GM18499 (cell line): Measurements from ENCODE around the gene POLR2J2.
"Not testable (repeated sequence)": the region's sequence is repeated elsewhere in the genome, so short reads cannot be mapped to it uniquely, and the experiment has no call there.

Source experiments
- ATAC-seq: cut with Tn5 transposase; IDR thresholded peaks from one replicate; pipeline ENCODE4 v1.9.1; 2021; ENCODE audit warnings: moderate number of reproducible peaks; ENCODE audit not compliant: insufficient read depth, unreplicated experiment

Gene POLR2J2

DNA sequence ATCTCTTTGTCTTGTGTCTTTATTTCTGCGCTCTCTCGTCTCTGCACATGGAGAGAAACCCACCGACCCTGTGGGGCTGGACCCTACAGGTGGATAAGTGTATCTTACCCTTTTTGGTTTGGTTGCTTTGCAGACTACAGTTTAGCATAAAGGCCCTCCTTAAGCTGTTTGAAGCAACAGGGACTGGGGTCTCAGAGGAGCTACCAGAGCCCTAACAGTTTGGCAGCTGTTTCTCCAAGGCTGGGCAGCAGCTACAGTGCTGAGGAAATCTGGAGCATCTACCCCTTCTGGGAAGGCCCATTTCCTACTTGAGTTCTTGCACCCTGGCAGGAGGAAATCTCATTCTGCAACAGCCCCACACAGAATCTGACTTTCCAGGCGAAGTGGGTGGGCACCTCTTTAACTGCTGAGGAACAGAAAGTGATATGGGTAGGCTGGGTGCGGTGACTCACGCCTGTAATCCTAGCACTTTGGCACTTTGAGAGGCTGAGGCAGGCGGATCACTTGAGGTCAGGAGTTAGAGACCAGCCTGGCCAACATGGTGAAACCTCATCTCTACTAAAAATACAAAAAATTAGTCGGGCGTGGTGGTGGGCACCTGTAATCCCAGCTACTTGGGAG is 2.1 kb upstream of the POLR2J2 start:
- ATAC-seq, result not testable (repeated sequence)

DNA sequence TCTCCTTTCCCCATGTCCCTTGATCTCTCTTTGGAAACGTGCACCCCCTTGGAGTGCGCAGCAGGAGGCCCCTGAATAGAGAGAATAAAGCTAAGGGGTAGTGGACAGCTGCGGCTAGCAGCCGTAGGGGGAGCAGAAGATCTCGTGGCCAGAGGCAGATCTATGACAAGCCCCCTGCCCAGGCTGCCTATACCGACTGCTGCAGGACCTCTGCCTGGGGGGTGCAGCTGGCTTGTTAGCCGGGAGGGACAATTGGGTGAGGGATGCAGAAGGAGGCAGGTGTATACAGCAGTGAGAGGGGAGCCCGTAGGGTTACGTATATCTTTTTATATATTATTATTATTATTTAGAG is 469 bp upstream of the POLR2J2 start:
- ATAC-seq, result peak; percentile 16

DNA sequence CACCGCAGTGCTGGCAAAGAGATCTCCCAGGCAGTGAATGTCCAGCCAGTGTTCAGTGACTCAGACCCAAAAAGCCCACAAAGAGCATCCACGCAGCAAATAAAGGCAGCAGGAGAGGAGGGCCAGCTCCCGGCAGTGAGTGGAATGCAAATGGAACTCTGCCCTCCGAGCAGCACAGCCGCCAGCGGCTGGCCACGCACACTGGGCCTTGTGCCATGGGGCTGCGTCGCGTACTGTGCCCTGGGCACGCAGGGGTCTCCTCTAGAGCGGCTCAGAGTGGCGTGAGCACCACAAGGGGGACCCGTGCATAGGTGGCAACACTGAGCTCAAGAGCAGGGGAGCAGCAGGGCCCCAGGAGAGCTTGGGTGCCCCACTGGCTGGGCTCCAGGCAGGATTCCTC is 3.9 kb downstream of the POLR2J2 start:
- ATAC-seq, result not testable (repeated sequence)

DNA sequence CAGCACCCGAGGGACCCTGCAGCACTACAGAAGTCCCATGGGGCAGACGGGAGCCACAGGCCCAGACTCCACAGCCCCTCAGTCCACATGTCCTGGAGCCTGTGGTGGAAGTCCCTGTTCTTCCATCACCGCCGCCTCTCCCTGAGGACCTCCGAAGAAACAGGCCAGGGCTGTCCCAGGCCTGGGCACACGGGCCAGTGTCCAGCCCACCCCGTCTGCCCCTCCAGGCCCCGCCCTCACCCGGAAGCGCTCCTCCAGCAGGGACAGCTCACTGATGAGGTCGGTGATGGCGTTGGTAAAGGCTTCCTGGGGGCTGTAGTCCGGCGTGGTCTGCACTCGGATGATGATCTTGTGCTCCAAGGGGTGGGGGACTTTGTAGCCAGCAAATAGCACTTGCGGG is 4.6 kb downstream of the POLR2J2 start:
- ATAC-seq, result not testable (repeated sequence)

DNA sequence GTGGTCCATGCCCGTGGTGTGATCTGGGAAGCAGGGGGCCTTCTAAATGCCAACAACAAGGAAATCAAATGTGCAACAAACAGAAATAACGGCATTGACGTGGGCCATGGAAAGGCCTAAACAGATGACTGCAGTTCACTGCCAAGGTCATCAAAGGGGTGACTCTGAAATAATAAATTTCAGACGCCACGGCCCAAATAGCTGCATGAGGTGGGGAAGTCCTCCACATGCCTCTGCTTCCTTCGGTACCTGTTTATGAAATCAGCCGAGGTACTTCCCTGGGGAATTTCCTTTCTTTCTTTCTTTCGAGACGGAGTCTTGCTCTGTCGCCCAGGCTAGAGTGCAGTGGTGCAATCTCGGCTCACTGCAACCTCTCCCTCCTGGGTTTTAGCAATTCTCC is 6.7 kb downstream of the POLR2J2 start:
- ATAC-seq, result not testable (repeated sequence)

DNA sequence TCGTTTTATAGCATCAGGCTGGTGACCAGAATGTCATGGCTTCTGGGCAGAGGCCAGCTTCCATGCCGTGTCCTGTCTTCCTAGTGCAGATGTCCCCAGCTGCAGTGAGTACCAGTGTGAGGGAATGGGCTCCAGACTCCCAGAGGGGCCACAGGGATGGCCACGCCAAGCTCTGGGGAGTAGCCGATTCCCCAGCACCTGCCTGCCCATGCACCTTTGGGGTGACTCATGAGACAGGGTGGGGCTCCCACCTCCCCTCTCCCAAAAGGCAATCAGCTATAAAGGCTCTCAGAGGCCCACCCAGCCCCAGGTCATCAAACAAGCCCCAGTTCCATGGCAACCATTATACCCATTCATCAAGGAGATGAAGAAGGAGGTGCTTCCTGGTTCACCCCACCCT is 21.5 kb downstream of the POLR2J2 start, which contains the start of gene SPDYE2B:
TSS of gene SPDYE2B (plus strand) at position 396 of the 400 bp plus-strand sequence. CDS start 2,030 bp downstream, outside the sequence.
- ATAC-seq, result not testable (repeated sequence)

DNA sequence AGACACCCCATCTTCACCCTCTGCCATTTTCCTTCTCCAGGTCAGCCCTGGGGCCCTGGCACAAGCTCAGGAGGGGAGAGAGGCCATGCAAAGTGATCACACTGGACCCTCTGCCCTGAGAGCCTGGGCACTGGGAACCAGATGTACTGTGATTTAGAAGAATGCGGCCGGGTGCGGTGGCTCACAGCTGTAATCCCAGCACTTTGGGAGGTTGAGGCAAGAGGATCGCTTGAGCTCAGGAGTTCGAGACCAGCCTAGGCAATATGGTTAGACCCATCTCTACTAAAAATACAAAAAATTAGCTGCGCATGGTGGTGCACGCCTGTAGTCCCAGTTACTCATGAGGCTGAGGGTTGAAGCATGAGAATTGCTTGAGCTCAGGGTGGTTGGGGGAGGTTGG is 23.6 kb downstream of the POLR2J2 start:
- not testable (repeated sequence) for ATAC-seq

DNA sequence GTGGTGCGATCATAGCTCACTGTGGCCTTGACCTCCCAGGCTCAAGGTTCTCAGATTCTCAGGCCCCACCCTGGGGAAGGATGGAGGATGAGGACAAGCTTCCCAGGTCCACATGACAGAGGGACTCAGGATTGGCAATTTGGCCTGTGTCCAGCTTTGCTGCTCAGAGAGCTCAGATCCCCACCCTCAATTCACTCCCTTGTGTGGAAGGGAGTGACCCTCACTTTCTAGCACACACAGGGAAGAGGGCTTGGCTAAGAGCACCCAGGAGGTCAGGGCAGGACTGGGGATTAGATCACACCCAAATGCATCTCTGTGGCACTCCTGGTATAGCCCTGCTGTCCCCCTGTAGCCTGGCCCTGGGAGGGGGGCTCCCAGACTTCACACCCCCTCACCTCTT is 28.1 kb downstream of the POLR2J2 start:
- ATAC-seq, result not testable (repeated sequence)

DNA sequence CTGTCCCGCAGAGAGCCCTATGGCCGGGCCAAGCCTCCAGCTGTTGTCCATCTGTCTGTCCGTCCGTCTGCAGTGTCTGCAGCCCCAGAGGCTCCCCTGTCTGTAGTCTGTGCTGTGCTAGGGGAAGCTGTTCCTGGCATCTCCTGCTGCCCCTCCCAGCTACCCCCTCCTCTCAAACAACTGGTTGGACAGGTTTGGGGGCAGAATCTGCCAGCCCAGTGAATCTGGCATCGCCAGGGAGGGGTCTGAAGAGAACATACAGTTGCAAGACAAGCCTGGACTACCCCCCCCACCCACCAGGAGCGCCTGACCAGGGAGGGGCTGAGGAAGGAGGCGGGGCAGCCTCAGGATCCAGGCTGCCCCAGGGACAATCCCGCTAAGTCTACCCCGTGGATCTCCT is 28.8 kb downstream of the POLR2J2 start, which contains the start of gene UPK3BL1:
TSS of gene UPK3BL1 (minus strand) at position 101 of the 400 bp plus-strand sequence. CDS start at position 51, 50 bp downstream.
- not testable (repeated sequence) for ATAC-seq

DNA sequence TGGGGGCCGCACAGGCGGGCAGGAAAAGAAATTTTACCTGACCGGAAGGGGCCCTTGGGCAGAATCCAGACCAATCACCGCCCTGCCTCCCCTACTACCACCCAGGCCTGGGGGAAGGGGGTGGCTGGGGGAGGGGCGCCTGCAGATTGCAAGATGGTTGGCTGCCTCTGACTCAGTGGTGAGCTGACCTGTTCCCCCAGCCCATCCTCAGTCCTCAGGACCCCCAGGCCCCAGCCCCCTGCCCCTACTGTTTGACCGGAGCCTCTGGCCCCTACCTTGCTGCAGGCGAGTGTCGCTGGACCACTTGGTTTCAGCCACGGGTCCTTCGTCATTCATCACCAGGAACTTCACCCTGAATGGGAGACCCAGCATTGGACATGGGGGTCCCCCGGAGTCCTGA is 32.6 kb downstream of the POLR2J2 start:
- ATAC-seq, result not testable (repeated sequence)

DNA sequence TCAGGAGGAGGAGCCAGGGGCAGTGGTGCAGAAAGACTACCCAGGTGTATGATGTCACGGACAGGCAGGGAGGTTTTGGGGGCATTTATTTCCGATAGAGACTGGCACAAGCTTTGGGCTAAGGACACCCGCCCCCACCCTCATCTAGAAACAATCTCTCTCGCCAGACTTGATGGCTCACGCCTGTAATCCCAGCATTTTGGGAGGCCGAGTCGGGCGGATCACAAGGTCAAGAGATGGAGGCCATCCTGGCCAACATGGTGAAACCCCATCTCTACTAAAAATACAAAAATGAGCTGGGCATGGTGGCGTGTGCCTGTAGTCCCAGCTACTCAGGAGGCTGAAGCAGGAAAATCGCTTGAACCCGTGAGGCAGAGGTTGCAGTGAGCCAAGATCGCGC is 34.5 kb downstream of the POLR2J2 start:
- not testable (repeated sequence) for ATAC-seq

DNA sequence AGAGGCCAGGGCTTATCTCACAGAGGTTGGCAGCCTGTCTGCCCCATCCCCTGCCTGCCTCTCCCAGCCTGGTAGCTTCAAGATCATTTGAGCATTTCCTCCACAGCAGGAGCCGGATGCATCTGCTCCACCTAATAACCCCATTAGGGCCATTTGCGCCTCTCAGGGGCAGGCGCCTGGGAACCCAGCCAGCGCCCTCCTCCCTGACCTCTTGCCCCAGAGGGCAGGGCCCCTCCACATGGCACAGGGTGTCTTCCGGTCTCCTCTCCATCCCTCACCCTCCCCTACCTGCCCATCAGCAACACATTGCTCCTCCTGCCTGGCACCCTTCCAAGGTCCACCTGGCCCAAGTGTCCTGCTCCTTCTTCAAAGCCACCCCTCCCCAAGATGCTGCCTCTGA is 36.1 kb downstream of the POLR2J2 start:
- not testable (repeated sequence) for ATAC-seq

DNA sequence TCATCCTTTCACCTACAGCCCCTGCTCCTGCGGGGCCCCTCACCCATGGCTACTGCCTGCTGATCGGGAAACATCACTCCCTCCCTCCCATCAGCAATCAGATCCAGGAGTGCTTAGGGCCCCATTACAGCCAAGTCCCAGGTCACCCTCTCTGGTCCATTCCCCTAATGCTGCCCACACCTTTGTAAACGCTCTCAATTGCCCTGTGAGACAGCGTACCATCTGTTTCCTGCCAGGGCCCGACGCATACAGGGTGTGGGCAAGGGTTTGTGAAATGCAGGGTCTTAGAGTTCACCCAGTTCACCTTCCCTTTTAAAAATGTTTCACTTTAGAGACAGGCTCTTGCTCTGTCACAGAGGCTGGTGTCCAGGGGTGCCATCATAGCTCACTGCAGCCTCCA is 37.2 kb downstream of the POLR2J2 start:
- not testable (repeated sequence) for ATAC-seq

DNA sequence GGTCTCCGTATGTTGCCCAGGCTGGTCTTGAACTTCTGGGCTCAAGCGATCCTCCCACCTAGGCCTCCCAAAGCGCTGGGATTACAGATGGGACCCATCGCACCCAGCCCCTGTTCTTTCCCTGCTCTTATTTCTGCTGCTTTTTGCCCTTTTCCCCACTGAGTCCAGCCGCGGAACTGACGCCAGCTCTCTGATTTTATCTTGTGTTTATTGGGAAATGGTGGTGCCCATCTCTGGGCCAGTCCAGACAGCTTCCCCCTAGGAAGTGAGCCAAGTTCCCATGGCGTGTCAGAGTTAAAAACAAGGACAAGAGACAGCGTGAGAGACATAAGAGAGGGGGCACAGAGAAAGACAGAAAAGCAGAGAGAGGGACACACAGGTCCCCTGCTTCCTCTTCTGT is 40.8 kb downstream of the POLR2J2 start:
- ATAC-seq, result not testable (repeated sequence)

DNA sequence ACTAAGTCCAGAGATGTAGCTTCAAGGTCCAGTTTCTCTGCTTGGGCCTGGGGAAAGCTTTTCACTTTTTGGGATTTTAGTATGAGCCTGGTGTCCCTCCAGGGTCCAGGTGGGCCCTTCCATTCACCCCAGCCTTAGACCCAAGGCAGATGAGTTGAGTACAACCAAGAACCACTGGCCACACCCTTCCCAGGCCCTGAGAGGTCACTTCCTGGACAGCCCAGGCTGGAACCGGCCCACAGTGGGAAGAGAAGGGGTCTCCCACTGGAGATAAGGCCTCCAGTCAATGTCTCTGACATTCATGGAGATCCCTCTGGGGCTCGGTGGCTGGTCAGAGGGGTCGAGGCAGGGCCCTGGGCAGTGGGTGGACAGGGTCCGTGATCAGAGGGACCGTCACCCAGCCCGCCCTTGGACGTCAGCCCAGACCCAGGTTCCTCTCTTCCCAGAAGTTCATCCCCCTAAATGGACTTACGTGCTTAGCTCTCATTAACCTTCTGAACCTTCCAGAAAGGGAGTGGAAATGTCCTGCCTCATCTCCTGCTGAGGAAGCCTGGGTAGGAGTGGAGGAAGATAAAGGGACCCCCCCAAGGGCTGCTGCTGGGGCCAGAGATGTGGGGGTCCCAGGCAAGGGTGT is 44.1 kb downstream of the POLR2J2 start:
- ATAC-seq, result not testable (repeated sequence)

DNA sequence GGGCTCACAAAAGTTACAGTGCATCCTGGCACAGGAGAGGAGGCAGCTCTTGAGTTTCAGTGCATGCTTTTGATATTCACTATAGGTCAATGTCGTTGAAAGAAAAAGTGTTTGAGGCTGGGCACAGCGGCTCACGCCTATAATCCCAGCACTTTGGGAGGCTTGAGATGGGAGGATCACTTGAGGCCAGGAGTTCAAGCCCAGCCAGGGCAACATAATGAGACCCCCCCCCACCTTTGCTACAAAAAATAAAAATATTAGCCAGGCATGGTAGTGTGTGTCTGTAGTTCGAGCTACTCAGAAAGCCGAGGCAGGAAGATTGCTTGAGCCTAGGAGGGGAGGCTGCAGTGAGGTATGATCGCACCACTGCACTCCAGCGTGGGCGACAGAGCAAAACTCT is 53.3 kb downstream of the POLR2J2 start:
- not testable (repeated sequence) for ATAC-seq

DNA sequence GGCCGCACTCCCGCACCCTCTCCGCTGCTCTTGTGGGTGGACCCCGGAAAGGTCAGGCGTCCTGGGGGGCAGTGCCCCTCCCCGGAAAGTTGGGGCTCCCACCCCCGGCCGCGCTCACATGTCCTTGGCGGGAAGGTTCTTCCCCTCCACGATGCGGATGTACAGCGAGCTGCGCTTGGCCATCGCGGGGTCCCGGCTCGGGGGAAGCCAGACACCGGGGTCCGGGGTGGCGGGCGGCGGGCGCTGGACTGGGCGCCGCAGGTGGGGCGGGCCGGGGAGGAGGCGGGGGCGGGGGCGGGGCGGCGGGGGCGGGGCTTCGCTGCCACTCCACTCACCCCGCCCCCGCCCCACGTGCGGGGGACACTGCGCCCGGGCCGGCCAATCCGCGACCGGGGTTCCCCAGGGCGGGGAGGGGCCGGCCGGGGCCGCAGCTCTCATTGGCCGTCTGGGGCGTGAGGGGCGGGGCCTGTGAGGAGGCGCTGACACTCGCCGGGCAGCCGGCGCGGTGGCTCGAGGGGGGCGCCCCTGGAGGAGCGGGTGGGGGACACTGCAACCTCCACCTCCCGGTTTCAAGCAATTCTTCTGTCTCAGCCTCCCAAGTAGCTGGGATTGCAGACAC is 54.8 kb downstream of the POLR2J2 start, which contains the start of gene RASA4:
TSS of gene RASA4 (minus strand) at position 250 of the 619 bp plus-strand sequence. CDS start at position 183, 67 bp downstream.
- not testable (repeated sequence) for ATAC-seq
